ENCODE measurements around the gene CMIP.

The CMIP gene

DNA sequence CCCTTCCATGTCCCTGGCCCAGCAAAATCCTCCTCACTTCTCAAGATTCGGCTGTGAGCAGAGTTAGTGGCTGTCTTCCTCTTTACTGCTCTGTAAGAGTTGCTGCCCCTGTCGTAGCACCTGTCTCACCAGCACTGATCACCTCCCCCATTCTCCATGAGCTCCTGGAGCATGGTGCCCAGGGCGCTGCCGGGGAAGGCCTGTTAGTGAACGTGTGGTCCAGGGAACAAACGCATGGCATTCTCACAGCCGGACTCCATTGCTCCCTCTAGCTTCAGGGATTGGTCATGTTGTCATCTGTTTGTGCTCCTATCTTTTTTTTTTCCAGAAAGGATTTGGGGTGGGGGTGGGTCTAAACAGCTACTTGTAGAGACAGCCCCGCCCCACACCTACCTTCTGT lies 141.2 kb downstream of the CMIP start:
- H3K4me1 ChIP-seq (ENCODE audit: control extremely low read depth in 1 of 4, control insufficient read depth in 4 of 4, insufficient read depth in 4 of 4, low read length in 3 of 4): no peaks in the 10 kb centered on the region
- DNase-seq: peak; percentile 13 to 26 (median 20)
- no peak overlapping the region for H3K27ac ChIP-seq (ENCODE audit: insufficient read depth in 1 of 2, low read depth in 1 of 2, low read length in 2 of 2, poor library complexity in 1 of 2, severe bottlenecking in 2 of 2)
- H3K36me3 ChIP-seq (ENCODE audit: control insufficient read depth in 4 of 4, insufficient read depth in 4 of 4, low read length in 3 of 4): peaks cover 0 to 24% (median 4%) of the 10 kb centered on the region in 4 experiments
- POLR2A ChIA-PET: no interaction called here
- CTCF ChIA-PET: interaction anchor here (1.0 to 1.1 kb wide), 2 partner anchors 28 to 182 kb away, joined by 3 to 6 read pairs; no protein-coding TSS in a partner anchor
- H3K9me3 ChIP-seq (ENCODE audit: control extremely low read depth in 1 of 5, control insufficient read depth in 4 of 5, insufficient read depth in 2 of 5, low read depth in 1 of 5, low read length in 4 of 5): no peaks in the 10 kb centered on the region
- no peak overlapping the region for H3K4me3 ChIP-seq (ENCODE audit: control insufficient read depth in 1 of 7, extremely low read depth in 1 of 7, insufficient read depth in 4 of 7, low read depth in 2 of 7, low read length in 6 of 7)
- WGBS (ENCODE audit: insufficient coverage): 85% methylated on average over 7 of the region's 8 CpGs
- H3K27me3 ChIP-seq (replicated peaks in 2 of 5; ENCODE audit: control insufficient read depth in 4 of 5, insufficient read depth in 5 of 5, low read length in 4 of 5): no peaks in the 10 kb centered on the region

GRCh38 chr16:81586417-81586816 lies 141.8 kb downstream of the CMIP start:
- no peak overlapping the region for H3K4me3 ChIP-seq (ENCODE audit: control insufficient read depth in 1 of 7, extremely low read depth in 1 of 7, insufficient read depth in 4 of 7, low read depth in 2 of 7, low read length in 6 of 7)
- no peak overlapping the region for H3K27ac ChIP-seq (ENCODE audit: insufficient read depth in 1 of 2, low read depth in 1 of 2, low read length in 2 of 2, poor library complexity in 1 of 2, severe bottlenecking in 2 of 2)
- ChIA-PET POLR2A (no interaction called here), CTCF (interaction anchor here (1.0 to 1.1 kb wide), 2 partner anchors 28 to 182 kb away, joined by 3 to 6 read pairs; no protein-coding TSS in a partner anchor)
- H3K9me3 ChIP-seq (ENCODE audit: control extremely low read depth in 1 of 5, control insufficient read depth in 4 of 5, insufficient read depth in 2 of 5, low read depth in 1 of 5, low read length in 4 of 5): no peaks in the 10 kb centered on the region
- WGBS (ENCODE audit: insufficient coverage): 100% methylated on average over 4 of the region's 7 CpGs
- no peak for DNase-seq
- no peaks in the 10 kb centered on the region for H3K27me3 ChIP-seq (replicated peaks in 2 of 5; ENCODE audit: control insufficient read depth in 4 of 5, insufficient read depth in 5 of 5, low read length in 4 of 5)
- peaks cover 0 to 24% (median 4%) of the 10 kb centered on the region in 4 experiments for H3K36me3 ChIP-seq (ENCODE audit: control insufficient read depth in 4 of 4, insufficient read depth in 4 of 4, low read length in 3 of 4)
- H3K4me1 ChIP-seq (ENCODE audit: control extremely low read depth in 1 of 4, control insufficient read depth in 4 of 4, insufficient read depth in 4 of 4, low read length in 3 of 4): no peaks in the 10 kb centered on the region

- ChIA-PET CTCF (interaction anchor here (0.8 to 1.0 kb wide), 2 partner anchors 11 to 29 kb away, joined by 3 read pairs; no protein-coding TSS in a partner anchor), POLR2A (no interaction called here)
- H3K27me3 ChIP-seq (replicated peaks in 2 of 5; ENCODE audit: control insufficient read depth in 4 of 5, insufficient read depth in 5 of 5, low read length in 4 of 5): no peaks in the 10 kb centered on the region
- no peak overlapping the region for H3K4me3 ChIP-seq (ENCODE audit: control insufficient read depth in 1 of 7, extremely low read depth in 1 of 7, insufficient read depth in 4 of 7, low read depth in 2 of 7, low read length in 6 of 7)
- H3K27ac ChIP-seq (ENCODE audit: insufficient read depth in 1 of 2, low read depth in 1 of 2, low read length in 2 of 2, poor library complexity in 1 of 2, severe bottlenecking in 2 of 2): no peak overlapping the region
- peaks cover 0 to 24% (median 4%) of the 10 kb centered on the region in 4 experiments for H3K36me3 ChIP-seq (ENCODE audit: control insufficient read depth in 4 of 4, insufficient read depth in 4 of 4, low read length in 3 of 4)
- DNase-seq: no peak
- H3K9me3 ChIP-seq (ENCODE audit: control extremely low read depth in 1 of 5, control insufficient read depth in 4 of 5, insufficient read depth in 2 of 5, low read depth in 1 of 5, low read length in 4 of 5): no peaks in the 10 kb centered on the region
- 100% methylated on average over 5 of the region's 11 CpGs for whole genome bisulfite sequencing (ENCODE audit: insufficient coverage)
- no peaks in the 10 kb centered on the region for H3K4me1 ChIP-seq (ENCODE audit: control extremely low read depth in 1 of 4, control insufficient read depth in 4 of 4, insufficient read depth in 4 of 4, low read length in 3 of 4)
These were observed 142.5 kb downstream of the CMIP start for GRCh38 chr16:81586977-81587625.

GRCh38 chr16:81587626-81588160 lies 143.1 kb downstream of the CMIP start:
- CTCF ChIA-PET: interaction anchor here (0.8 kb wide), 1 partner anchor 11 kb away, joined by 3 read pairs; no protein-coding TSS in a partner anchor
- Histone ChIP-seq H3K36me3 (ENCODE audit: control insufficient read depth in 4 of 4, insufficient read depth in 4 of 4, low read length in 3 of 4) (peaks cover 0 to 21% (median 3%) of the 10 kb centered on the region in 4 experiments), H3K4me1 (ENCODE audit: control extremely low read depth in 1 of 4, control insufficient read depth in 4 of 4, insufficient read depth in 4 of 4, low read length in 3 of 4) (no peaks in the 10 kb centered on the region), H3K27me3 (replicated peaks in 2 of 5; ENCODE audit: control insufficient read depth in 4 of 5, insufficient read depth in 5 of 5, low read length in 4 of 5) (no peaks in the 10 kb centered on the region), H3K27ac (ENCODE audit: insufficient read depth in 1 of 2, low read depth in 1 of 2, low read length in 2 of 2, poor library complexity in 1 of 2, severe bottlenecking in 2 of 2) (no peak overlapping the region), H3K9me3 (ENCODE audit: control extremely low read depth in 1 of 5, control insufficient read depth in 4 of 5, insufficient read depth in 2 of 5, low read depth in 1 of 5, low read length in 4 of 5) (no peaks in the 10 kb centered on the region), H3K4me3 (ENCODE audit: control insufficient read depth in 1 of 7, extremely low read depth in 1 of 7, insufficient read depth in 4 of 7, low read depth in 2 of 7, low read length in 6 of 7) (no peak overlapping the region)
- DNase-seq: no peak
- WGBS (ENCODE audit: insufficient coverage): 98% methylated on average over 11 of the region's 12 CpGs
- POLR2A ChIA-PET: no interaction called here

DNA sequence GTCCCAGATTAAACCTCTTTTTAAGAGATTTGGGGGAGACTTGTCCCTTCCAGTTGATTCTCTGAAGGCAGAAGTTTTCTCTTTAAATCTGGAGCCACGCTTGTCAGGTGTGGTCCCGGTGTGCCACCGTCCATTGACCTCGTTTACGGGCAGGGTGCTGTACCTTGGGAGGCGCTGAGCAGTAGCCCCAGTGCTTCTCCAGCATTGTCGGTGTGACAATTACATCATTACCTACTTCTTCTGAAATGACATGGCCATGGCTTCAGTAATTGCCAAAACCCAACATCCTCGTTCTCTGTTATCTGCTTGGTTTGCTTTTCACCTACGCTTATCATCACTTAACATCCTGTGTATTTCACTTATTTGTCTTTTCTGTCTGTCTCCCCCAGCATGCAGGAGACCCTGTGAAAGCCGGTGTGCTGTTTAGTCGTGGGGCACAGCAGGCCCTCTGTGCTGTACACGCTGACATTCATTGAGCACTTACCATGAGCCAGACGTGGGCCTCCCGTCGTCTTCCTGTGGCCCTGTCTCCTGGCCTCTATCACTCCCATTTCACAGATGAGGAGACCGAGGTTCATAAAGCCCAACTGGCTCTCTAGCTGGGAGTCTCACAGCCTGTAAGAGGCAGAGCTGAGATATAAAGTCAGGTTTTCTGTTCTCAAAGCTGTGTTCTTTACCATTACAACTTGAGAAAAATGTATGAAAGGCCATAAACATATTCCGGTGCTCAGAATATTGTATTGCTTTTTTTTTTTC lies 143.9 kb downstream of the CMIP start:
- POLR2A ChIA-PET: no interaction called here

GRCh38 chr16:81589975-81590650 lies 145.5 kb downstream of the CMIP start:
- WGBS (ENCODE audit: insufficient coverage): 100% methylated on average over 11 of the region's 13 CpGs
- POLR2A ChIA-PET: no interaction called here
- DNase-seq: no peak

More for the DNA sequence above, 143.9 kb downstream of the CMIP start:
- no peak for DNase-seq
- H3K36me3 ChIP-seq (ENCODE audit: control insufficient read depth in 4 of 4, insufficient read depth in 4 of 4, low read length in 3 of 4): peaks cover 0 to 22% (median 3%) of the 10 kb centered on the region in 4 experiments
- no peak overlapping the region for H3K4me3 ChIP-seq (ENCODE audit: control insufficient read depth in 1 of 7, extremely low read depth in 1 of 7, insufficient read depth in 4 of 7, low read depth in 2 of 7, low read length in 6 of 7)
- no peak overlapping the region for H3K27ac ChIP-seq (ENCODE audit: insufficient read depth in 1 of 2, low read depth in 1 of 2, low read length in 2 of 2, poor library complexity in 1 of 2, severe bottlenecking in 2 of 2)
- H3K27me3 ChIP-seq (replicated peaks in 2 of 5; ENCODE audit: control insufficient read depth in 4 of 5, insufficient read depth in 5 of 5, low read length in 4 of 5): no peaks in the 10 kb centered on the region
- no peaks in the 10 kb centered on the region for H3K4me1 ChIP-seq (ENCODE audit: control extremely low read depth in 1 of 4, control insufficient read depth in 4 of 4, insufficient read depth in 4 of 4, low read length in 3 of 4)
- CTCF ChIA-PET: interaction anchor here (1.2 kb wide), 1 partner anchor 25 kb away, joined by 3 read pairs; no protein-coding TSS in a partner anchor
- 98% methylated on average over 13 of the region's 17 CpGs for WGBS (ENCODE audit: insufficient coverage)
- no peaks in the 10 kb centered on the region for H3K9me3 ChIP-seq (ENCODE audit: control extremely low read depth in 1 of 5, control insufficient read depth in 4 of 5, insufficient read depth in 2 of 5, low read depth in 1 of 5, low read length in 4 of 5)

More at GRCh38 chr16:81589975-81590650, 145.5 kb downstream of the CMIP start:
- H3K27ac ChIP-seq (ENCODE audit: insufficient read depth in 1 of 2, low read depth in 1 of 2, low read length in 2 of 2, poor library complexity in 1 of 2, severe bottlenecking in 2 of 2): no peak overlapping the region
- H3K4me3 ChIP-seq (ENCODE audit: control insufficient read depth in 1 of 7, extremely low read depth in 1 of 7, insufficient read depth in 4 of 7, low read depth in 2 of 7, low read length in 6 of 7): no peak overlapping the region
- peaks cover 0 to 16% (median 3%) of the 10 kb centered on the region in 4 experiments for H3K36me3 ChIP-seq (ENCODE audit: control insufficient read depth in 4 of 4, insufficient read depth in 4 of 4, low read length in 3 of 4)
- no peaks in the 10 kb centered on the region for H3K9me3 ChIP-seq (ENCODE audit: control extremely low read depth in 1 of 5, control insufficient read depth in 4 of 5, insufficient read depth in 2 of 5, low read depth in 1 of 5, low read length in 4 of 5)
- no peaks in the 10 kb centered on the region for H3K4me1 ChIP-seq (ENCODE audit: control extremely low read depth in 1 of 4, control insufficient read depth in 4 of 4, insufficient read depth in 4 of 4, low read length in 3 of 4)
- no peaks in the 10 kb centered on the region for H3K27me3 ChIP-seq (replicated peaks in 2 of 5; ENCODE audit: control insufficient read depth in 4 of 5, insufficient read depth in 5 of 5, low read length in 4 of 5)
- CTCF ChIA-PET: no interaction called here

All from common myeloid progenitor, CD34-positive (primary cell).